ENCODE measurements around the gene CCL11. TPM values are rescaled to one million over a fixed set of nuclear protein-coding genes. Genes with fewer than 3 reads are reported as not detected.
"Not testable (repeated sequence)": the region's sequence is repeated elsewhere in the genome, so short reads cannot be mapped to it uniquely, and the experiment has no call there.

The CCL11 gene
- total RNA-seq, 4 donors from 2014 or later, result not detected

DNA sequence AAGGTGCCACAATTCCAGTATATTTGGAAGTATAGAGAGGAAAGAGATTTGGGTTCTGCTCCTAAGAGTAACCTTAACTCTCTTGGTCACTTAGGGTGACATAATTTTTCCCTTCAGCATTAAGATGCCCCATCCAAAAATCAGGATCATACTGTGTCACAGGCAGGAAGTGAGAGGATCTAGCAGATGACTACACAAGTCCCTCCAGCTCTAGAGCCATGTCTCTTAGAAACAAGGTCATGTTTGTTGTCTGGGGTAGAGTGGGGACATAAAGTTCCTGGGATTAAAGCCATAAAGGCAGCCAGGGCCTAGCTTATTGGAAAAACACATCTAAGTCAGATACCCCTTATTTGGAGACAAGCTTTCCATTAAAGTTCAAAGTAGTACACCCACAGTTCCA is 36.4 kb downstream of the CCL11 start:
- no peak for DNase-seq (ENCODE audit: low spot score in 2 of 2)
- H3K4me3 ChIP-seq (ENCODE audit: low read depth, poor library complexity, severe bottlenecking), result no peak overlapping the region
- no peak for TF ChIP-seq POLR2A (IDR thresholded peaks at IDR 0.05)
- TF ChIP-seq, protein P1, sequence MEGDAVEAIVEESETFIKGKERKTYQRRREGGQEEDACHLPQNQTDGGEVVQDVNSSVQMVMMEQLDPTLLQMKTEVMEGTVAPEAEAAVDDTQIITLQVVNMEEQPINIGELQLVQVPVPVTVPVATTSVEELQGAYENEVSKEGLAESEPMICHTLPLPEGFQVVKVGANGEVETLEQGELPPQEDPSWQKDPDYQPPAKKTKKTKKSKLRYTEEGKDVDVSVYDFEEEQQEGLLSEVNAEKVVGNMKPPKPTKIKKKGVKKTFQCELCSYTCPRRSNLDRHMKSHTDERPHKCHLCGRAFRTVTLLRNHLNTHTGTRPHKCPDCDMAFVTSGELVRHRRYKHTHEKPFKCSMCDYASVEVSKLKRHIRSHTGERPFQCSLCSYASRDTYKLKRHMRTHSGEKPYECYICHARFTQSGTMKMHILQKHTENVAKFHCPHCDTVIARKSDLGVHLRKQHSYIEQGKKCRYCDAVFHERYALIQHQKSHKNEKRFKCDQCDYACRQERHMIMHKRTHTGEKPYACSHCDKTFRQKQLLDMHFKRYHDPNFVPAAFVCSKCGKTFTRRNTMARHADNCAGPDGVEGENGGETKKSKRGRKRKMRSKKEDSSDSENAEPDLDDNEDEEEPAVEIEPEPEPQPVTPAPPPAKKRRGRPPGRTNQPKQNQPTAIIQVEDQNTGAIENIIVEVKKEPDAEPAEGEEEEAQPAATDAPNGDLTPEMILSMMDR (IDR thresholded peaks at IDR 0.05), result no peak
- intact Hi-C loops (cut with DNase I; ENCODE audit: low total_unique reads), result no loop called here

DNA sequence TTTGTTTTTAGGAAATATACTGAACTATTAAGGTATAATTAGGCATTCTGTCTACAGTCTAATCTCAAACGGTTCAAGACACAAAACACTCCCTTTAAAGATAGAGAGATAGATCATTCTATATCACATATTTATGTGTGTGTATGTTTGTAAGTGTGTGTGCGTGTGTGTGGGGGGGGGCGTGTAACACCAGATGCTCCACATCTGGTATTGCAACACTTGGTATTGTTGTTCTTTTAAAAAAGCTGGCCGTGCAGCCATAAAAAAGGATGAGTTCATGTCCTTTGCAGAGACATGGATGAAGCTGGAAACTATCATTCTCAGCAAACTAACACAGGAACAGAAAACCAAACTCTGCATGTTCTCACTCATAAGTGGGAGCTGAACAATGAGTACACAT is 42.0 kb downstream of the CCL11 start:
- 50 to 55% methylated on average over 4 of the region's 4 CpGs for WGBS, 2 donors
- H3K4me3 ChIP-seq (ENCODE audit: low read depth, poor library complexity, severe bottlenecking); DNase-seq (ENCODE audit: low spot score in 2 of 2); intact Hi-C loops (cut with DNase I; ENCODE audit: low total_unique reads): not testable (repeated sequence)

DNA sequence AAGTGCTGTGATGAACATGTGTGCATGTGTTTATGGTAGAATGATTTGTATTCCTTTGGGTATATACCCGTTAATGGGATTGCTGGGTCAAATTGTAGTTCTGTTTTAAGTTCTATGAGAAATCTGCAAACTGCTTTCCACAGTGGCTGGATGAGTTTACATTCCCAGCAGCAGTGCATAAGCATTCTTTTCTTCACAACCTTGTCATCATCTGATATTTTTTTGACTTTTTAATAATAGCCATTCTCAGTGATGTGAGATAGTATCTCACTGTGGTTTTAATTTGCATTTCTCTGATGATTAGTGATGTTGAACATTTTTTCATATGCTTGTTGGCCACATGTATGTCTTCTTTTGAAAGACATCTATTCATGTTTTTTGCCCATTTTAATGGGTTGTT is 52.2 kb downstream of the CCL11 start:
- DNase-seq (ENCODE audit: low spot score in 2 of 2), result no peak
- TF ChIP-seq POLR2A (IDR thresholded peaks at IDR 0.05), result no peak
- TF ChIP-seq, protein P1 (IDR thresholded peaks at IDR 0.05), result no peak
- no peak overlapping the region for H3K4me3 ChIP-seq (ENCODE audit: low read depth, poor library complexity, severe bottlenecking)
- intact Hi-C loops (cut with DNase I; ENCODE audit: low total_unique reads), result no loop called here
- WGBS, 2 donors, result 64 to 69% methylated on average over 1 of the region's 1 CpG

Other genes starting within 250 kb of the CCL11 start
- 10 to 100 TPM in 2 of 4 donors, 1 to 10 TPM in 2; 1.8 to 13.1 (median 7.0) TPM for gene CCL2, start 30.5 kb upstream of the CCL11 start, total RNA-seq
- gene CCL7, start 15.5 kb upstream of the CCL11 start, total RNA-seq, result not detected
- not detected for gene CCL8, start 33.7 kb downstream of the CCL11 start, total RNA-seq
- gene CCL13, start 70.7 kb downstream of the CCL11 start, total RNA-seq, result 1 to 10 TPM in 3 of 4 donors, not detected in 1; 1.9 to 4.4 (median 1.9) TPM
- not detected for gene CCL1, start 77.5 kb downstream of the CCL11 start, total RNA-seq